Lower lobe of right lung (tissue), 2 donors: ENCODE results near the gene DEPP1. TPM values are rescaled to one million over a fixed set of nuclear protein-coding genes. Genes with fewer than 3 reads are reported as not detected.

Source experiments
- ATAC-seq, 2 donors: fragments of 200-7000 bp; cut with Tn5 transposase; one replicate each; pipeline ENCODE4 v1.9.1; 2020 to 2022; ENCODE audit warnings: mild to moderate bottlenecking in 2 of 2, moderate library complexity in 2 of 2
- DNase-seq: peaks from one replicate; pipeline ENCODE4 v3.0.0-alpha.2; 2020
- H3K27ac ChIP-seq: fragments of 200-600 bp; one replicate; pipeline ENCODE4 v1.8.0; 2022
- H3K27me3 ChIP-seq: fragments of 200-600 bp; one replicate; pipeline ENCODE4 v1.8.0; 2022; ENCODE audit warnings: low read depth
- H3K36me3 ChIP-seq: fragments of 200-600 bp; one replicate; pipeline ENCODE4 v1.8.0; 2022; ENCODE audit warnings: mild to moderate bottlenecking
- H3K4me1 ChIP-seq: fragments of 200-600 bp; one replicate; pipeline ENCODE4 v1.8.0; 2022
- H3K4me3 ChIP-seq: fragments of 200-600 bp; one replicate; pipeline ENCODE4 v1.8.0; 2022; ENCODE audit warnings: mild to moderate bottlenecking
- H3K9me3 ChIP-seq: fragments of 200-600 bp; one replicate; pipeline ENCODE4 v1.8.0; 2022
- CTCF ChIP-seq: fragments of 200-600 bp; IDR thresholded peaks from one replicate; pipeline ENCODE4 v1.8.0; 2022; ENCODE audit warnings: antibody characterized with exemption, mild to moderate bottlenecking
- intact Hi-C: fragments of 100-400 bp; cut with DNase I; formaldehyde crosslinking; loops from one replicate; pipeline ENCODE4 v1.11.0; 2022
- total RNA-seq: library from RNA; stranded (reverse); fragmentation: NEBNext Ultra II Directional; extraction: Animal tissue kit (Norgen Biotek cat#: 25700); gene quantifications from one replicate; pipeline ENCODE4 v1.2.1, GENCODE V29; 2021
- donor health status: DM: no; HTN: yes; CAD: no; lungs with severe emphysema.

Gene DEPP1
- total RNA-seq, 1 donor from 2014 or later, result 108 TPM

GRCh38 chr10:45000752-45001380 is 22.3 kb upstream of the DEPP1 start, which contains the start of gene ZNF22:
Gene ZNF22, plus strand, starts transcription at chr10:45000923. Its CDS starts 2,446 bp downstream, at chr10:45003369.
- ATAC-seq, result peak; percentile 90 to 93
- TF ChIP-seq CTCF, result peak; percentile 37
- Histone ChIP-seq H3K4me3 (peak within 1 kb of the TSS; percentile 74), H3K36me3 (peaks cover 23% of the 10 kb centered on the region), H3K27ac (peak within 1 kb of the TSS; percentile 95), H3K4me1 (peaks cover 56% of the 10 kb centered on the region), H3K9me3 (no peaks in the 10 kb centered on the region), H3K27me3 (no peaks in the 10 kb centered on the region)
- DNase-seq, result peak; percentile 81
- intact Hi-C loops, result no loop called here

- Histone ChIP-seq H3K27ac (peak overlapping the region; percentile 95), H3K9me3 (no peaks in the 10 kb centered on the region), H3K36me3 (peaks cover 21% of the 10 kb centered on the region), H3K4me1 (peaks cover 62% of the 10 kb centered on the region), H3K4me3 (peak overlapping the region; percentile 74), H3K27me3 (no peaks in the 10 kb centered on the region)
- TF ChIP-seq CTCF, result no peak
- DNase-seq (no peak), ATAC-seq (peak; percentile 5 to 45)
- intact Hi-C loops, result no loop called here
Observed at GRCh38 chr10:45000138-45000751, 21.6 kb upstream of the DEPP1 start.

GRCh38 chr10:44998146-44998631 is 19.6 kb upstream of the DEPP1 start:
- peaks cover 82% of the 10 kb centered on the region for H3K4me1 ChIP-seq
- no peak for DNase-seq

DNA sequence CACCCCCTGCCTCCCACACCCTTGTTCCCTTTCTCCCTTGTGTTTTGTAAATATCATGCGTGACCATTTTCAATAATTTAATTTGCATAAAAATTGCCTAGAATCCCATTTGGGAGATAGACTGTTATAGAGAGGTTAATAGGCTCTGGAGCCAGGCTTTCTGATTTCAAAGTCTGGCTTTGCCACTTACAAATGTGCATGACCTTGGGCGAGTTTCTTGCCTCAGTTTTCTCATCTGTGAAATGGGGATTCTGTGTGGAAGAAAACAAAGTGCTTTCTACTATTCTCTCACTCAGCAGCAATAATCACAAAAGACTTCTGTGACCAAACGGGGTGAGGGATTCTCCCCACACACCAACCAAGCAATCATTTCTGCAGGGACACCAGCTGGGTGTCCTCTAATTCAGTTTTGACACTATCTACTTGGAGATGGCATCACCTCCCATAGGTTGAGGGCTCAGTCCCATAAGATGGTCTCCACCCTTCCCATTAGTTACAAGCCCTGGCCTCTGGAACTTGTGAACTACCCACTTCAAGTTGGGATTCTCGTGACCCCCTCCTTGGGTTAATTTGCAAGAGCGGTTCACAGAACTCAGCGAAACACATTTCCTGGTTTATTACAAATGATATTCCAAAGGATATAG is 18.6 kb upstream of the DEPP1 start:
- intact Hi-C loops, result no loop called here
- H3K27me3 ChIP-seq, result no peaks in the 10 kb centered on the region
- DNase-seq (no peak), ATAC-seq (no peak)
- no peak for TF ChIP-seq CTCF
- peaks cover 80% of the 10 kb centered on the region for H3K4me1 ChIP-seq
- no peak overlapping the region for H3K4me3 ChIP-seq
- H3K27ac ChIP-seq, result peak overlapping the region; percentile 81
- H3K9me3 ChIP-seq, result no peaks in the 10 kb centered on the region
- peaks cover 23% of the 10 kb centered on the region for H3K36me3 ChIP-seq

More at GRCh38 chr10:44998146-44998631, 19.6 kb upstream of the DEPP1 start:
- no peak for ATAC-seq
- no peak for TF ChIP-seq CTCF
- Histone ChIP-seq H3K4me3 (no peak overlapping the region), H3K27ac (peak overlapping the region; percentile 81), H3K36me3 (peaks cover 15% of the 10 kb centered on the region), H3K9me3 (no peaks in the 10 kb centered on the region), H3K27me3 (no peaks in the 10 kb centered on the region)
- intact Hi-C loops, result no loop called here

- DNase-seq (no peak), ATAC-seq (peak in 1 of 2 donors; percentile 16)
- Histone ChIP-seq H3K9me3 (no peaks in the 10 kb centered on the region), H3K4me1 (peaks cover 82% of the 10 kb centered on the region), H3K27me3 (no peaks in the 10 kb centered on the region), H3K4me3 (no peak overlapping the region), H3K27ac (peak overlapping the region; percentile 81), H3K36me3 (peaks cover 33% of the 10 kb centered on the region)
- intact Hi-C loops, result no loop called here
- TF ChIP-seq CTCF, result no peak
Observed at GRCh38 chr10:44995914-44996669, 17.5 kb upstream of the DEPP1 start.
